ENCODE data around the gene PPP1R7. TPM values are rescaled to one million over a fixed set of nuclear protein-coding genes. Genes with fewer than 3 reads are reported as not detected.

The PPP1R7 gene
- polyA plus RNA-seq, 1 of the 3 experiments (the other 2 are of a cell fraction) = 56.9 TPM

GRCh38 chr2:241118737-241119505 lies 31.3 kb upstream of the PPP1R7 start:
- Histone ChIP-seq H3K27me3 (ENCODE audit: insufficient read depth) (no peaks in the 10 kb centered on the region), H4K20me1 (ENCODE audit: insufficient read depth) (no peaks in the 10 kb centered on the region), H3K9me2 (no peaks in the 10 kb centered on the region), H3K4me3 (ENCODE audit: low read depth in 2 of 2, low read length in 1 of 2) (no peak overlapping the region), H3K4me2 (no peak overlapping the region), H3K4me1 (ENCODE audit: control insufficient read depth in 1 of 2, insufficient read depth in 2 of 2, low read depth in 1 of 2, low read length in 1 of 2) (no peaks in the 10 kb centered on the region), H3K27ac (ENCODE audit: low read depth in 2 of 2, low read length in 1 of 2) (no peak overlapping the region), H3F3A (replicated peaks; ENCODE audit: insufficient read depth) (peaks cover 5% of the 10 kb centered on the region), H3K9me3 (no peaks in the 10 kb centered on the region; the same call in 1 of the 2 replicates), H3K9ac (no peak overlapping the region), H3K79me2 (ENCODE audit: insufficient read depth) (no peaks in the 10 kb centered on the region), H3K36me3 (replicated peaks in 1 of 2; ENCODE audit: control insufficient read depth in 1 of 2, insufficient read depth in 2 of 2, low read length in 1 of 2) (peaks cover 16 to 20% of the 10 kb centered on the region in 2 experiments), H2AFZ (ENCODE audit: low read depth) (no peak overlapping the region)
- 95% methylated on average over 15 of the region's 24 CpGs for WGBS (ENCODE audit: low lambda C conversion rate)
- no peak for TF ChIP-seq TAF1 (IDR thresholded peaks at IDR 0.05; ENCODE audit: borderline replicate concordance, low read depth, low read length)
- no peak for TF ChIP-seq USF2 (IDR thresholded peaks at IDR 0.05; ENCODE audit: borderline replicate concordance, low read depth, low read length)
- no peak for TF ChIP-seq NRF1 (IDR thresholded peaks at IDR 0.05; ENCODE audit: low read depth, low read length)
- TF ChIP-seq MEF2A (IDR thresholded peaks at IDR 0.05; ENCODE audit: borderline replicate concordance, low read depth) = no peak
- no peak for TF ChIP-seq YY1 (IDR thresholded peaks at IDR 0.05; ENCODE audit: low read depth)
- no peak for TF ChIP-seq JUND (IDR thresholded peaks at IDR 0.05)
- no peak for TF ChIP-seq RFX5 (IDR thresholded peaks at IDR 0.05; ENCODE audit: low read length)
- no peak for TF ChIP-seq EP300 (IDR thresholded peaks at IDR 0.05; ENCODE audit: borderline replicate concordance in 1 of 2, low read depth in 1 of 2, low read length in 1 of 2)
- no peak for TF ChIP-seq POLR2AphosphoS5 (IDR thresholded peaks at IDR 0.05; ENCODE audit: low read depth, low read length)
- TF ChIP-seq CHD2 (IDR thresholded peaks at IDR 0.05; ENCODE audit: low read length, partially characterized antibody) = no peak
- no peak for TF ChIP-seq MAX (IDR thresholded peaks at IDR 0.05; ENCODE audit: low read depth)
- TF ChIP-seq NFIC (IDR thresholded peaks at IDR 0.05; ENCODE audit: borderline replicate concordance) = no peak
- TF ChIP-seq, protein P1, sequence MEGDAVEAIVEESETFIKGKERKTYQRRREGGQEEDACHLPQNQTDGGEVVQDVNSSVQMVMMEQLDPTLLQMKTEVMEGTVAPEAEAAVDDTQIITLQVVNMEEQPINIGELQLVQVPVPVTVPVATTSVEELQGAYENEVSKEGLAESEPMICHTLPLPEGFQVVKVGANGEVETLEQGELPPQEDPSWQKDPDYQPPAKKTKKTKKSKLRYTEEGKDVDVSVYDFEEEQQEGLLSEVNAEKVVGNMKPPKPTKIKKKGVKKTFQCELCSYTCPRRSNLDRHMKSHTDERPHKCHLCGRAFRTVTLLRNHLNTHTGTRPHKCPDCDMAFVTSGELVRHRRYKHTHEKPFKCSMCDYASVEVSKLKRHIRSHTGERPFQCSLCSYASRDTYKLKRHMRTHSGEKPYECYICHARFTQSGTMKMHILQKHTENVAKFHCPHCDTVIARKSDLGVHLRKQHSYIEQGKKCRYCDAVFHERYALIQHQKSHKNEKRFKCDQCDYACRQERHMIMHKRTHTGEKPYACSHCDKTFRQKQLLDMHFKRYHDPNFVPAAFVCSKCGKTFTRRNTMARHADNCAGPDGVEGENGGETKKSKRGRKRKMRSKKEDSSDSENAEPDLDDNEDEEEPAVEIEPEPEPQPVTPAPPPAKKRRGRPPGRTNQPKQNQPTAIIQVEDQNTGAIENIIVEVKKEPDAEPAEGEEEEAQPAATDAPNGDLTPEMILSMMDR (IDR thresholded peaks at IDR 0.05) = no peak
- no peak for TF ChIP-seq RXRA (IDR thresholded peaks at IDR 0.05; ENCODE audit: borderline replicate concordance, low read depth)
- CTCF ChIA-PET = no interaction called here
- DNase-seq = no peak
- POLR2A ChIA-PET = no interaction called here

- Histone ChIP-seq H3K79me2 (ENCODE audit: insufficient read depth) (no peaks in the 10 kb centered on the region), H3F3A (replicated peaks; ENCODE audit: insufficient read depth) (peaks cover 5% of the 10 kb centered on the region), H3K4me2 (no peak overlapping the region), H3K4me3 (ENCODE audit: low read depth in 2 of 2, low read length in 1 of 2) (no peak overlapping the region), H3K4me1 (ENCODE audit: control insufficient read depth in 1 of 2, insufficient read depth in 2 of 2, low read depth in 1 of 2, low read length in 1 of 2) (no peaks in the 10 kb centered on the region), H3K9me3 (no peaks in the 10 kb centered on the region; the same call in 1 of the 2 replicates), H3K27me3 (ENCODE audit: insufficient read depth) (no peaks in the 10 kb centered on the region), H3K36me3 (replicated peaks in 1 of 2; ENCODE audit: control insufficient read depth in 1 of 2, insufficient read depth in 2 of 2, low read length in 1 of 2) (peaks cover 12 to 16% of the 10 kb centered on the region in 2 experiments), H3K9ac (no peak overlapping the region), H3K9me2 (no peaks in the 10 kb centered on the region), H2AFZ (ENCODE audit: low read depth) (no peak overlapping the region), H4K20me1 (ENCODE audit: insufficient read depth) (no peaks in the 10 kb centered on the region), H3K27ac (ENCODE audit: low read depth in 2 of 2, low read length in 1 of 2) (no peak overlapping the region)
- POLR2A ChIA-PET = no interaction called here
- CTCF ChIA-PET = no interaction called here
- TF ChIP-seq USF2 (IDR thresholded peaks at IDR 0.05; ENCODE audit: borderline replicate concordance, low read depth, low read length) (no peak), GATA2 (CRISPR knock-in tag; IDR thresholded peaks at IDR 0.05) (no peak), TCF12 (IDR thresholded peaks at IDR 0.05) (no peak), ELF1 (IDR thresholded peaks at IDR 0.05) (no peak), SMC3 (IDR thresholded peaks at IDR 0.05; ENCODE audit: low read depth, low read length) (no peak)
- no peak for DNase-seq
- WGBS (ENCODE audit: low lambda C conversion rate) = 98% methylated on average over 2 of the region's 2 CpGs
Measured at GRCh38 chr2:241120440-241120839, 29.8 kb upstream of the PPP1R7 start.
